ENCODE measurements around the gene MSLN.
A peak's percentile ranks its signal among the peaks of the same experiment; 100 is the strongest.

Gene MSLN

DNA sequence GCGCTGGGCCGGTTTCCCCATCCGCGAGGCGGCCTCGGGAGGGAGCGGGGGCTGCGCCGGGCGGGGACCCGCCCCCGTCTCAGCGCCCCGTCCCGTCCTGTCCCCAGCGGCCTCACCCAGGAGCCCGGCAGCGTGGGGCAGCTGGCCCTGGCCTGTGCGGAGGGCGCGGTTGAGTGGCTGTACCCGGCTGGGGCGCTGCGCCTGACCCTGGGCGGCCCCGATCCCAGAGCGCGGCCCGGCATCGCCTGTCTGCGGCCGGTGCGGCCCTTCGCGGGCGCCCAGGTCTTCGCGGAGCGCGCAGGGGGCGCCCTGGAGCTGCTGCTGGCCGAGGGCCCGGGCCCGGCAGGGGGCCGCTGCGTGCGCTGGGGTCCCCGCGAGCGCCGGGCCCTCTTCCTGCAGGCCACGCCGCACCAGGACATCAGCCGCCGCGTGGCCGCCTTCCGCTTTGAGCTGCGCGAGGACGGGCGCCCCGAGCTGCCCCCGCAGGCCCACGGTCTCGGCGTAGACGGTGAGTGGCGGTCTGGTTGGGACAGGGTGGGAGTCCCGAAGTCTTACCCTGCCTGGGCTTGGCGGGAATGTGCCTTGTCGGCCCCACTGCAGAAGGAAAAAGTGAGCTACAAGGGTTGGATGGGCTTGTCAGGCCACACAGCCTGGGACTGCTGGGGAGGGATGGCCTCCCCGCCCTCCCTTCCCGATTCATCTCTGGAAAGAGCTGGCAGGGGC is 44.9 kb upstream of the MSLN start:
- TF ChIP-seq, protein P1, sequence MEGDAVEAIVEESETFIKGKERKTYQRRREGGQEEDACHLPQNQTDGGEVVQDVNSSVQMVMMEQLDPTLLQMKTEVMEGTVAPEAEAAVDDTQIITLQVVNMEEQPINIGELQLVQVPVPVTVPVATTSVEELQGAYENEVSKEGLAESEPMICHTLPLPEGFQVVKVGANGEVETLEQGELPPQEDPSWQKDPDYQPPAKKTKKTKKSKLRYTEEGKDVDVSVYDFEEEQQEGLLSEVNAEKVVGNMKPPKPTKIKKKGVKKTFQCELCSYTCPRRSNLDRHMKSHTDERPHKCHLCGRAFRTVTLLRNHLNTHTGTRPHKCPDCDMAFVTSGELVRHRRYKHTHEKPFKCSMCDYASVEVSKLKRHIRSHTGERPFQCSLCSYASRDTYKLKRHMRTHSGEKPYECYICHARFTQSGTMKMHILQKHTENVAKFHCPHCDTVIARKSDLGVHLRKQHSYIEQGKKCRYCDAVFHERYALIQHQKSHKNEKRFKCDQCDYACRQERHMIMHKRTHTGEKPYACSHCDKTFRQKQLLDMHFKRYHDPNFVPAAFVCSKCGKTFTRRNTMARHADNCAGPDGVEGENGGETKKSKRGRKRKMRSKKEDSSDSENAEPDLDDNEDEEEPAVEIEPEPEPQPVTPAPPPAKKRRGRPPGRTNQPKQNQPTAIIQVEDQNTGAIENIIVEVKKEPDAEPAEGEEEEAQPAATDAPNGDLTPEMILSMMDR (conservative IDR thresholded peaks at IDR 0.05) = peak; percentile 62
- TF ChIP-seq ZFX (IDR thresholded peaks at IDR 0.05) = peak; percentile 73

DNA sequence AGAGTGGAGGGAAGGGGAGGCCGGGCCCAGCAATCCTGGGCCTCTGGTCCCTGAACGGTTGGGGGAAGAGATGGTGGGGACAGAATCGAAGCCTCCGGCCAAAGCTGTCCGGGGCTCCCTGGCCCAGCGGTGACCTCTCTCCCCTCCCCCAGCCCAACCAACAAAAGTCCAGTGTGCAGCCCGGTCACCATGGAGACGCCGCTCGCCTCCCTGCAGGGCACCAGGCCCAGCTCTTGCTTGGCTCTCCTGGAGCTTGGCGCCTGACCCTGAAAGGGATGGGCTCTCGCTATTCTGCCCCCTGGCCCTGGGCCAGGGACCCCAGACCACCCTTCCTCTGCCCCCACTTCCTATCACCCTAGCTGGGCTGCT is 44.4 kb upstream of the MSLN start:
- H3K27ac ChIP-seq = peak overlapping the region; percentile 82
- no peak for TF ChIP-seq ZFX (IDR thresholded peaks at IDR 0.05)
- TF ChIP-seq, protein P1 (conservative IDR thresholded peaks at IDR 0.05) = no peak

More for the DNA sequence above, 44.9 kb upstream of the MSLN start:
- peak overlapping the region; percentile 82 for H3K27ac ChIP-seq

DNA sequence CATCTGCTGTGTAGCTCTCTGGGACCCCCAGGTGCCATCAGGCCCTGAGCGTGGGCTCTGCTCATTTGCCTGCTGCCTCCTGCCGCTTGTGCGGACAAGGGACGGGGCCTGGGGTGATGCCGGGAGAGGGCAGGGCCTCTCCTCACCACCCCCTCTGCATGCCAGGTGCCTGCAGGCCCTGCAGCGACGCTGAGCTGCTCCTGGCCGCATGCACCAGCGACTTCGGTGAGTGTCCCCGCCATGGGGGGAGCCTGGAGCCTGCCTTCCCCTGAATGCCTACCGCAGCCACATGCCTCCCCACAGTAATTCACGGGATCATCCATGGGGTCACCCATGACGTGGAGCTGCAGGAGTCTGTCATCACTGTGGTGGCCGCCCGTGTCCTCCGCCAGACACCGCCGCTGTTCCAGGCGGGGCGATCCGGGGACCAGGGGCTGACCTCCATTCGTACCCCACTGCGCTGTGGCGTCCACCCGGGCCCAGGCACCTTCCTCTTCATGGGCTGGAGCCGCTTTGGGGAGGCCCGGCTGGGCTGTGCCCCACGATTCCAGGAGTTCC is 43.7 kb upstream of the MSLN start:
- TF ChIP-seq, protein P1 (conservative IDR thresholded peaks at IDR 0.05) = no peak
- no peak for TF ChIP-seq ZFX (IDR thresholded peaks at IDR 0.05)

DNA sequence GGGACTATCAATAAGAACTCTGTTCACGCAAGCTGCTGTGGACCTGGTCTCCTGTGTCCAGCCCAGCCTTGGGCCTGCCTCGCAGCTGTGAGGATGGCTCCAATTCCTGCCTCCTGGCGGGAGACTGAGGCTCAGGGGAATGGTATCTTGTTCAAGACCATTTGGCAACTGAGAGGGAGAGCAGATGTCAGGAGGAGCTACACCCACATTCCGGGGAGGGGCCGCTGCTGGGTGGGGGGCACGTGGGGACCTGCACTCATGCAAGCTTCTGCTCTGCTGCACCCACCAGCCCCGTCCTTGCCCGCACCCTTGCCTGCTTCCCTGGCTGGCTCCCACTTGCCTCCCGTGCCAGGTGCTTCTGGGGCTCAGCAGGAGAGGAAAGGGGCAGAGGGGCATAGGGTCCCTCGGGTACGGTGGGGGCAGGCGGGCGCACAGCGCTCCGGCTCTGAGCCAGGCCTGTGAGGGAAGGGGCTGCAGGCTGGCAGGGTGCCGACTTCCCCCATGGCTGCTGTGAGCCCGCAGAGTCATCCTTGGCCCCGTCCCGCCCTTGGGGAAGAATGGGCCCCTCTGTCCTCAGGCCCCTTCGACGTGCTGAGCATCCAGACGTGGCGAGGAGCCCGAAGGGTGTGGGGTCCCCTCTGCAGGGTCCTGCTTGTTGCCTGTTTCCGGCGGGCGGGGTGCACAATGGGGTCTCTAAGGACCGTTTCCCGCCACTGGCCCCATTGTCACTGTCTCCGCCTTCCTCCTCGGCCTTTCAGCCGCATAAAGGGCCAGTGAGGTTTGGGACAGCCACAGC is 42.9 kb upstream of the MSLN start:
- H3K27ac ChIP-seq = no peak overlapping the region
- TF ChIP-seq ZFX (IDR thresholded peaks at IDR 0.05) = no peak
- TF ChIP-seq, protein P1 (conservative IDR thresholded peaks at IDR 0.05) = no peak

More for the DNA sequence above, 43.7 kb upstream of the MSLN start:
- H3K27ac ChIP-seq = peak overlapping the region; percentile 82

DNA sequence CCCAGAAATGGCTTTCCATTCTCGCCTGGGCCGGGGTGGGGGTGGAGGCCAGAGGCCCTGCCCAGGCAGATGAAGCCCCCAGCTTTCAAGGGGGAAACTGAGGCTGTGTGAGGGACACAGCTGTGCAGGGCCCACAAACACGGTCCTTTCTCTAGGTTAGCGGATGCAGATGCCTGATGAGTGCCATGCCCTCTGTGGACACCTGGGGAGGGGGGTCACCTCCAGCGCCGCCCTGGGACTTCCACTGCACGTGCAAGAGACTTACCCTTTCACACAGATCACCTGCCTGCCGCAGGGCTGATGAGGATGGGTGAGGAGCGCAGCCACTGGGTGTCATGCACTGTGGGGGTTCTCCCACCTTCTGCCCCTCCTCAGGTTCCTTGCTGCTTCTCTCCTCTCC is 42.1 kb upstream of the MSLN start:
- H3K27ac ChIP-seq = no peak overlapping the region; the same call in 1 of the 2 replicates
- TF ChIP-seq, protein P1 (conservative IDR thresholded peaks at IDR 0.05) = no peak

DNA sequence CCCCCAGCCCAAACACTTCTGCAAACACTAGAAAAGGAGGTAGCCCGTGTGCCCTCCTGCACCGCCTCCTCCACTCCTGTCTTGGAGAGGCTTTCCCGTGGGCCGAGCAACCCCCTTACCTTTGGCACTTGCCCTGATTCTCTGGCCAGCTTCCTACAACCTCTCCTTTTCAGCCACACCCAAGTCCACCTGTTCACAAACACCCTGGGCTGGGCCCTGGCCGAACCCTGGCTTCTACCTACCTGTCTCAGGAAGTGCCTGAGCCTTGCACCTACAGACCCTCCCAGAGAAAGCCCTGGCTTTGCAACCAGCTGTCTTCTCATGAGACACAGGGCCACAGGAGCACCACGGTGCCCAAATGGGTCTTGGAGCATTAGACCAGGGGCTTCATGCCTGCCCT is 41.6 kb upstream of the MSLN start:
- H3K27ac ChIP-seq = peak overlapping the region; percentile 100; the same call in 1 of the 2 replicates
- TF ChIP-seq ZFX (IDR thresholded peaks at IDR 0.05) = no peak
- TF ChIP-seq, protein P1 (conservative IDR thresholded peaks at IDR 0.05) = no peak
